ENCODE data around the gene METRNL.

METRNL gene

DNA sequence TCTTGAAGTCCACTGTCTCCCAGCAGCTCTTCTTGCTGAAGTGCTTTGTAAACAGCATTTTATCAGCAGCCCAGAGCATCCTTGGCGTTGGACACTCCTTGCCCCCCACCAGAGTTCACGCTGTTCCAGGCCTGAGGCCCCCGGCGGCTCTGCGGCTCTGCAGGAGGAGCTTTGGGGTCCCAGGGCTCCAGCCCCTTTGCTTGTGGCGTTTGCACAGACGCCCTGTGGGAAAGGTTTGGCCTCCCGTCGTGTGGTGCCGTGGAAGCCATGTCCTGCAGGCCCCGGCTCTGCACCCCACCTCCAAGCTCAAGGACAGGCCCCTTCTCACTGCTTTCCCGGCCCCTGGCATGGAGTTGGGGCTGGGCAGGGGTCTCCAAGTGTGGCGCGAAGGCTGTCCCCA lies 14.1 kb downstream of the METRNL start:
- Histone ChIP-seq H3K27ac (ENCODE audit: low read length) (no peak overlapping the region), H3K4me2 (ENCODE audit: low read length) (no peak overlapping the region), H3K9me3 (ENCODE audit: insufficient read depth, low read length) (no peaks in the 10 kb centered on the region), H4K20me1 (ENCODE audit: insufficient read depth, low read length) (no peaks in the 10 kb centered on the region; the same call in 1 of the 2 replicates), H3K9ac (ENCODE audit: low read length) (no peak overlapping the region), H2AFZ (ENCODE audit: low read depth, low read length) (no peak overlapping the region), H3K27me3 (ENCODE audit: low read depth, low read length) (no peaks in the 10 kb centered on the region), H3K4me3 (ENCODE audit: low read length) (no peak overlapping the region), H3K36me3 (replicated peaks; ENCODE audit: low read depth, low read length) (no peaks in the 10 kb centered on the region), H3K4me1 (ENCODE audit: low read length) (no peaks in the 10 kb centered on the region), H3K79me2 (ENCODE audit: low read length) (no peaks in the 10 kb centered on the region)
- TF ChIP-seq, protein P1, sequence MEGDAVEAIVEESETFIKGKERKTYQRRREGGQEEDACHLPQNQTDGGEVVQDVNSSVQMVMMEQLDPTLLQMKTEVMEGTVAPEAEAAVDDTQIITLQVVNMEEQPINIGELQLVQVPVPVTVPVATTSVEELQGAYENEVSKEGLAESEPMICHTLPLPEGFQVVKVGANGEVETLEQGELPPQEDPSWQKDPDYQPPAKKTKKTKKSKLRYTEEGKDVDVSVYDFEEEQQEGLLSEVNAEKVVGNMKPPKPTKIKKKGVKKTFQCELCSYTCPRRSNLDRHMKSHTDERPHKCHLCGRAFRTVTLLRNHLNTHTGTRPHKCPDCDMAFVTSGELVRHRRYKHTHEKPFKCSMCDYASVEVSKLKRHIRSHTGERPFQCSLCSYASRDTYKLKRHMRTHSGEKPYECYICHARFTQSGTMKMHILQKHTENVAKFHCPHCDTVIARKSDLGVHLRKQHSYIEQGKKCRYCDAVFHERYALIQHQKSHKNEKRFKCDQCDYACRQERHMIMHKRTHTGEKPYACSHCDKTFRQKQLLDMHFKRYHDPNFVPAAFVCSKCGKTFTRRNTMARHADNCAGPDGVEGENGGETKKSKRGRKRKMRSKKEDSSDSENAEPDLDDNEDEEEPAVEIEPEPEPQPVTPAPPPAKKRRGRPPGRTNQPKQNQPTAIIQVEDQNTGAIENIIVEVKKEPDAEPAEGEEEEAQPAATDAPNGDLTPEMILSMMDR (IDR thresholded peaks at IDR 0.05; ENCODE audit: low read depth, low read length) = no peak

DNA sequence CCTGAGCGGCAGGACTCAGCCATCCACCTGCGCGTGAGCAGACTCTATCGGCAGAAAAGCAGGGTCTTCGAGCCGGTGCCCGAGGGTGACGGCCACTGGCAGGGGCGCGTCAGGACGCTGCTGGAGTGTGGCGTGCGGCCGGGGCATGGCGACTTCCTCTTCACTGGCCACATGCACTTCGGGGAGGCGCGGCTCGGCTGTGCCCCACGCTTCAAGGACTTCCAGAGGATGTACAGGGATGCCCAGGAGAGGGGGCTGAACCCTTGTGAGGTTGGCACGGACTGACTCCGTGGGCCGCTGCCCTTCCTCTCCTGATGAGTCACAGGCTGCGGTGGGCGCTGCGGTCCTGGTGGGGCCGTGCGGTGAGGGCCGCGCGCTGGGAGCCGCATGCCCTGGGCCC lies 14.9 kb downstream of the METRNL start:
- Histone ChIP-seq H3K36me3 (replicated peaks; ENCODE audit: low read depth, low read length) (no peaks in the 10 kb centered on the region), H3K27ac (ENCODE audit: low read length) (no peak overlapping the region), H3K4me3 (ENCODE audit: low read length) (no peak overlapping the region), H3K4me2 (ENCODE audit: low read length) (no peak overlapping the region), H3K27me3 (ENCODE audit: low read depth, low read length) (no peaks in the 10 kb centered on the region), H4K20me1 (ENCODE audit: insufficient read depth, low read length) (no peaks in the 10 kb centered on the region; the same call in 1 of the 2 replicates), H3K79me2 (ENCODE audit: low read length) (no peaks in the 10 kb centered on the region), H3K4me1 (ENCODE audit: low read length) (no peaks in the 10 kb centered on the region), H3K9ac (ENCODE audit: low read length) (no peak overlapping the region), H2AFZ (ENCODE audit: low read depth, low read length) (no peak overlapping the region), H3K9me3 (ENCODE audit: insufficient read depth, low read length) (no peaks in the 10 kb centered on the region)
- no peak for TF ChIP-seq EZH2phosphoT487 (IDR thresholded peaks at IDR 0.05; ENCODE audit: low read depth)
- TF ChIP-seq, protein P1 (IDR thresholded peaks at IDR 0.05; ENCODE audit: low read depth, low read length) = no peak

DNA sequence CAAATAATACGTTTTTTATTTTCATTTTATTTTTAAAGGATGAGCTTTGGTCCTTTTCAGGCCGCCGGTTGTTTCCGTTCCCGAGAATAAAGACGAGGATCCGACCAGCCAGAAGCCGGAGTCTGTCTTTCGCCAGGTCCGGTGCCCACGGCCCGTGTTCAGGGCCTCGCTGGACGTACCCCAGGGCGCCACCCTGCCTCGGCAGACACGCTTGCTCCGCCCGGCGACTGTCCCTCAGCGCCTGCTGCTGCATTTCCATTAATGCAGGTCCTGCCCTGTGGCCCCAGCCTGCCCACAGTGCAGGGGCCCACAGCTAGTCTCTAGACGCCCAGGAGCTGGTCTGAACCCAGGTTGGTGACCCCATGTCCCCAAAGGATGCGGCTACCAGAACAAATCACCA lies 15.6 kb downstream of the METRNL start:
- Histone ChIP-seq H3K27ac (ENCODE audit: low read length) (no peak overlapping the region), H3K4me3 (ENCODE audit: low read length) (no peak overlapping the region), H4K20me1 (ENCODE audit: insufficient read depth, low read length) (no peaks in the 10 kb centered on the region; the same call in 1 of the 2 replicates), H3K4me1 (ENCODE audit: low read length) (no peaks in the 10 kb centered on the region), H3K27me3 (ENCODE audit: low read depth, low read length) (no peaks in the 10 kb centered on the region), H3K36me3 (replicated peaks; ENCODE audit: low read depth, low read length) (no peaks in the 10 kb centered on the region), H2AFZ (ENCODE audit: low read depth, low read length) (no peak overlapping the region), H3K9ac (ENCODE audit: low read length) (no peak overlapping the region), H3K4me2 (ENCODE audit: low read length) (no peak overlapping the region), H3K9me3 (ENCODE audit: insufficient read depth, low read length) (no peaks in the 10 kb centered on the region), H3K79me2 (ENCODE audit: low read length) (no peaks in the 10 kb centered on the region)
- TF ChIP-seq, protein P1 (IDR thresholded peaks at IDR 0.05; ENCODE audit: low read depth, low read length) = no peak
- TF ChIP-seq EZH2phosphoT487 (IDR thresholded peaks at IDR 0.05; ENCODE audit: low read depth) = no peak

DNA sequence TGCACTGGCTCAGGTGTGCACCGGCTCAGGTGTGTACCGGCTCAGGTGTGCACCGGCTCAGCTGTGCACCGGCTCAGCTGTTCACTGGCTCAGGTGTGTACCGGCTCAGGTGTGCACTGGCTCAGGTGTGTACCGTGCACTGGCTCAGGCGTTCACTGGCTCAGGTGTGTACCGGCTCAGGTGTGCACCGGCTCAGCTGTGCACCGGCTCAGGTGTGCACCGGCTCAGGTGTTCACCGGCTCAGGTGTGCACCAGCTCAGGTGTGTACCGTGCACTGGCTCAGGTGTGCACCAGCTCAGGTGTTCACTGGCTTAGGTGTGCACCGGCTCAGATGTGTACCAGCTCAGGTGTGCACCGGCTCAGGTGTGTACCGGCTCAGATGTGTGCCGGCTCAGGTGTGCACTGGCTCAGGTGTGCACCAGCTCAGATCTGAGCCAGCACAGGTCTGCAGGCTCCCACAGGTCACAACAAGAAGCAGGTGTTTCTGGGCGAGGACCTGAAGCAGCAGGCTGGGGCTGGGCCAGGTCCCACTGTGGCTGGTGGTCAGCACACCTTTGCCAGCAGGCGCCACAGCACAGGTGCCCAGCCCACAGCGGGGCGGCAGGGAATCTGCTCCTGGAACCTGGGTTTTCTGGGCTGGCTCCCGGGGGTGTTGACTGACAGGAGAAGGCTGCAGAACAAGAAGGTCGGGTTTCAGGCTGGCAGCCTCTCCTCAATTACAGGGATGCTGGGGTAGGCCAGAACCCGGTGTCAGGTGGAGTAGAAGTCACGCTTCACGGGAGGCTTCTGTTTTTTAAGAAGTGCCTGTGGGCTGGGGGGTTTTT lies 17.2 kb downstream of the METRNL start:
- H3K36me3 ChIP-seq (replicated peaks; ENCODE audit: low read depth, low read length) = no peaks in the 10 kb centered on the region
- H3K4me1 ChIP-seq (ENCODE audit: low read length) = 0 out of 2 replicates have a peak, but pooled peaks cover 3% of the 10 kb centered on the region
- peaks cover 4% of the 10 kb centered on the region; the same call in 1 of the 2 replicates for H3K27me3 ChIP-seq (ENCODE audit: low read depth, low read length)
- H3K9me3 ChIP-seq (ENCODE audit: insufficient read depth, low read length) = no peaks in the 10 kb centered on the region
- no peak overlapping the region for H3K4me2 ChIP-seq (ENCODE audit: low read length)
- no peaks in the 10 kb centered on the region for H3K79me2 ChIP-seq (ENCODE audit: low read length)
- peaks cover 3% of the 10 kb centered on the region; the same call in 1 of the 2 replicates for H4K20me1 ChIP-seq (ENCODE audit: insufficient read depth, low read length)
- H3K27ac ChIP-seq (ENCODE audit: low read length) = no peak overlapping the region
- H3K9ac ChIP-seq (ENCODE audit: low read length) = no peak overlapping the region
- TF ChIP-seq, protein P1 (IDR thresholded peaks at IDR 0.05; ENCODE audit: low read depth, low read length) = no peak
- TF ChIP-seq EZH2phosphoT487 (IDR thresholded peaks at IDR 0.05; ENCODE audit: low read depth) = no peak
- no peak overlapping the region for H2AFZ ChIP-seq (ENCODE audit: low read depth, low read length)
- H3K4me3 ChIP-seq (ENCODE audit: low read length) = no peak overlapping the region
